ENCODE measurements around the gene TMBIM4. TPM values are rescaled to one million over a fixed set of nuclear protein-coding genes. Genes with fewer than 3 reads are reported as not detected.
A peak's percentile ranks its signal among the peaks of the same experiment; 100 is the strongest.

The TMBIM4 gene
- total and polyA plus RNA-seq, 2 experiments from 2014 or later = 59.6 to 63.6 TPM

- Mint-ChIP-seq H3K4me3 (no peak overlapping the region), H3K27ac (no peak overlapping the region), H3K36me3 (ENCODE audit: low read depth) (peaks cover 63% of the 10 kb centered on the region), H3K27me3 (ENCODE audit: insufficient read depth, low read depth, poor library complexity) (no peaks in the 10 kb centered on the region), H3K4me1 (no peaks in the 10 kb centered on the region), H3K9me3 (peaks cover 33% of the 10 kb centered on the region)
- no peak for ATAC-seq
- H3K4me2 ChIP-seq = no peak overlapping the region
- TF ChIP-seq CREB1 (CRISPR knock-in tag; IDR thresholded peaks at IDR 0.05; ENCODE audit: low read depth) (no peak), STAT1 (IDR thresholded peaks at IDR 0.05; ENCODE audit: unreplicated experiment) (no peak), CTCF (conservative IDR thresholded peaks at IDR 0.05; ENCODE audit: low read depth in 2 of 2) (no peak)
- H4K20me1 ChIP-seq (replicated peaks; ENCODE audit: insufficient read depth) = no peaks in the 10 kb centered on the region
- no peak overlapping the region for H3K27ac ChIP-seq (ENCODE audit: low read depth)
- H3K79me2 ChIP-seq (replicated peaks; ENCODE audit: insufficient read depth) = no peaks in the 10 kb centered on the region
- H3K27me3 ChIP-seq (ENCODE audit: insufficient read depth) = no peaks in the 10 kb centered on the region
- no peak for DNase-seq (ENCODE audit: low spot score)
- H3K4me1 ChIP-seq (ENCODE audit: insufficient read depth) = no peaks in the 10 kb centered on the region
- no peak overlapping the region for H2AFZ ChIP-seq
- peaks cover 9% of the 10 kb centered on the region; the same call in 1 of the 2 replicates for H3K36me3 ChIP-seq (ENCODE audit: insufficient read depth)
- H3K9me2 ChIP-seq (ENCODE audit: insufficient read depth) = no peaks in the 10 kb centered on the region
- H3F3A ChIP-seq (replicated peaks; ENCODE audit: low read depth) = no peaks in the 10 kb centered on the region
- no peak overlapping the region for H3K4me3 ChIP-seq
These were observed 30.5 kb downstream of the TMBIM4 start for GRCh38 chr12:66139328-66139727.

- no peak overlapping the region for H3K4me3 ChIP-seq
- H3K4me1 Mint-ChIP-seq = no peaks in the 10 kb centered on the region
- no peak overlapping the region for H3K27ac ChIP-seq (ENCODE audit: low read depth)
- H3K27me3 Mint-ChIP-seq (ENCODE audit: insufficient read depth, low read depth, poor library complexity) = peaks cover 2% of the 10 kb centered on the region
- H2AFZ ChIP-seq = no peak overlapping the region
- ATAC-seq (no peak), DNase-seq (ENCODE audit: low spot score) (no peak)
- H3K9me2 ChIP-seq (ENCODE audit: insufficient read depth) = no peaks in the 10 kb centered on the region
- H4K20me1 ChIP-seq (replicated peaks; ENCODE audit: insufficient read depth) = no peaks in the 10 kb centered on the region
- H3K4me3 Mint-ChIP-seq = no peak overlapping the region
- H3K9me3 Mint-ChIP-seq = peaks cover 43% of the 10 kb centered on the region
- H3F3A ChIP-seq (replicated peaks; ENCODE audit: low read depth) = no peaks in the 10 kb centered on the region
- TF ChIP-seq ETS1 (IDR thresholded peaks at IDR 0.05) (no peak), ZNF114 (CRISPR knock-in tag; IDR thresholded peaks at IDR 0.05) (no peak), EZH2phosphoT487 (IDR thresholded peaks at IDR 0.05; ENCODE audit: unreplicated experiment) (no peak), JUNB (IDR thresholded peaks at IDR 0.05; ENCODE audit: unreplicated experiment) (no peak)
- H3K4me1 ChIP-seq (ENCODE audit: insufficient read depth) = no peaks in the 10 kb centered on the region
- H3K79me2 ChIP-seq (replicated peaks; ENCODE audit: insufficient read depth) = no peaks in the 10 kb centered on the region
- peaks cover 13% of the 10 kb centered on the region; the same call in 1 of the 2 replicates for H3K36me3 ChIP-seq (ENCODE audit: insufficient read depth)
- peaks cover 73% of the 10 kb centered on the region for H3K36me3 Mint-ChIP-seq (ENCODE audit: low read depth)
- no peaks in the 10 kb centered on the region for H3K27me3 ChIP-seq (ENCODE audit: insufficient read depth)
- H3K27ac Mint-ChIP-seq = no peak overlapping the region
- H3K4me2 ChIP-seq = no peak overlapping the region
These were observed 31.9 kb downstream of the TMBIM4 start for GRCh38 chr12:66137937-66138336.

GRCh38 chr12:66132408-66132807 lies 37.4 kb downstream of the TMBIM4 start:
- peaks cover 42% of the 10 kb centered on the region for H3K79me2 ChIP-seq (replicated peaks; ENCODE audit: insufficient read depth)
- H3K4me3 ChIP-seq = peak overlapping the region; percentile 88; the same call in 1 of the 2 replicates
- H3K9me2 ChIP-seq (ENCODE audit: insufficient read depth) = no peaks in the 10 kb centered on the region
- DNase-seq (ENCODE audit: low spot score) = peak; percentile 53
- Mint-ChIP-seq H3K27me3 (ENCODE audit: insufficient read depth, low read depth, poor library complexity) (peaks cover 4% of the 10 kb centered on the region), H3K4me3 (peak overlapping the region; percentile 54; the same call in 2 of the 3 replicates), H3K36me3 (ENCODE audit: low read depth) (peaks cover 53% of the 10 kb centered on the region), H3K9me3 (peaks cover 20% of the 10 kb centered on the region), H3K4me1 (peaks cover 12% of the 10 kb centered on the region), H3K27ac (no peak overlapping the region)
- H3K36me3 ChIP-seq (ENCODE audit: insufficient read depth) = peaks cover 15% of the 10 kb centered on the region; the same call in 1 of the 2 replicates
- ATAC-seq = no peak
- H3F3A ChIP-seq (replicated peaks; ENCODE audit: low read depth) = no peaks in the 10 kb centered on the region
- 0 out of 2 replicates have a peak, but pooled peaks cover 11% of the 10 kb centered on the region for H3K4me1 ChIP-seq (ENCODE audit: insufficient read depth)
- H3K4me2 ChIP-seq = peak overlapping the region; percentile 82
- no peak overlapping the region for H2AFZ ChIP-seq
- H4K20me1 ChIP-seq (replicated peaks; ENCODE audit: insufficient read depth) = peaks cover 8% of the 10 kb centered on the region; the same call in 1 of the 2 replicates
- no peak overlapping the region; the same call in 1 of the 2 replicates for H3K27ac ChIP-seq (ENCODE audit: low read depth)
- H3K27me3 ChIP-seq (ENCODE audit: insufficient read depth) = no peaks in the 10 kb centered on the region
- TF ChIP-seq ZNF114 (CRISPR knock-in tag; IDR thresholded peaks at IDR 0.05) = no peak; the same call in 1 of the 2 replicates
- TF ChIP-seq REST (IDR thresholded peaks at IDR 0.05; ENCODE audit: unreplicated experiment) = no peak
- no peak for TF ChIP-seq CREB1 (CRISPR knock-in tag; IDR thresholded peaks at IDR 0.05; ENCODE audit: low read depth)
